Measurements from ENCODE around the gene CATSPERZ. TPM values are rescaled to one million over a fixed set of nuclear protein-coding genes. Genes with fewer than 3 reads are reported as not detected.

Gene CATSPERZ
- total RNA-seq: not detected
- long read RNA-seq: 0 reads

GRCh38 chr11:64299847-64300648, at the start of gene CATSPERZ:
TSS of gene CATSPERZ (plus strand) at chr11:64300358. CDS start at chr11:64300411, 53 bp downstream.
- Histone ChIP-seq H3K9me3 (no peaks in the 10 kb centered on the region), H3K36me3 (no peaks in the 10 kb centered on the region), H3K27ac (no peak within 1 kb of the TSS), H3K27me3 (peaks cover 0 to 33% of the 10 kb centered on the region in 2 donors), H3K4me1 (peaks cover 0 to 25% (median 9%) of the 10 kb centered on the region in 4 donors), H3K4me3 (peak within 1 kb of the TSS in 2 of 3 donors; percentile 33 to 38)
- intact Hi-C loops (cut with DNase I): no loop called here
- ATAC-seq (no peak), DNase-seq (no peak)
- TF ChIP-seq CTCF (IDR thresholded peaks at IDR 0.05) (no peak), POLR2A (IDR thresholded peaks at IDR 0.05) (no peak)
- 6% methylated on average over 17 of the region's 54 CpGs for WGBS (ENCODE audit: insufficient coverage, low coverage, low lambda C conversion rate, missing lambda C conversion rate)

- Histone ChIP-seq H3K4me3 (peak overlapping the region; percentile 29 to 87 (median 72)), H3K27me3 (no peaks in the 10 kb centered on the region), H3K4me1 (peaks cover 0 to 26% (median 12%) of the 10 kb centered on the region in 4 donors), H3K27ac (no peak overlapping the region), H3K9me3 (no peaks in the 10 kb centered on the region), H3K36me3 (no peaks in the 10 kb centered on the region)
- ATAC-seq (no peak), DNase-seq (peak in 1 of 3 donors; percentile 28)
- no CpG with 5 or more reads among the region's 13 CpGs for WGBS (ENCODE audit: insufficient coverage, low coverage, low lambda C conversion rate, missing lambda C conversion rate)
- TF ChIP-seq CTCF (IDR thresholded peaks at IDR 0.05) (no peak), POLR2A (IDR thresholded peaks at IDR 0.05) (no peak)
- intact Hi-C loops (cut with DNase I): no loop called here
Measured at GRCh38 chr11:64250415-64251015, 49.6 kb upstream of the CATSPERZ start.

- peak within 1 kb of the TSS; percentile 72 to 87 (median 85) for H3K4me3 ChIP-seq
- intact Hi-C loops (cut with DNase I): no loop called here
- ATAC-seq (peak; percentile 56 to 77 (median 62)), DNase-seq (peak in 2 of 3 donors; percentile 74 to 76)
- TF ChIP-seq POLR2A (IDR thresholded peaks at IDR 0.05) (peak; percentile 79), CTCF (IDR thresholded peaks at IDR 0.05) (peak; percentile 64 to 88 (median 76))
- H3K4me1 ChIP-seq: peaks cover 0 to 25% (median 12%) of the 10 kb centered on the region in 4 donors
- H3K36me3 ChIP-seq: no peaks in the 10 kb centered on the region
- no peaks in the 10 kb centered on the region for H3K27me3 ChIP-seq
- no peaks in the 10 kb centered on the region for H3K9me3 ChIP-seq
- peak within 1 kb of the TSS; percentile 44 to 69 (median 63) for H3K27ac ChIP-seq
- 4% methylated on average over 17 of the region's 75 CpGs for WGBS (ENCODE audit: insufficient coverage, low coverage, low lambda C conversion rate, missing lambda C conversion rate)
Measured at GRCh38 chr11:64251016-64251752, 49.0 kb upstream of the CATSPERZ start, which contains the start of gene PLCB3. TSS of gene PLCB3 (plus strand) at chr11:64251530. CDS start at chr11:64251650, 120 bp downstream.

GRCh38 chr11:64251753-64252002, 48.5 kb upstream of the CATSPERZ start:
- H3K27ac ChIP-seq: peak overlapping the region; percentile 44 to 69 (median 63)
- H3K27me3 ChIP-seq: no peaks in the 10 kb centered on the region
- ATAC-seq: no peak
- H3K36me3 ChIP-seq: peaks cover 0 to 5% (median 0%) of the 10 kb centered on the region in 4 donors
- intact Hi-C loops (cut with DNase I): no loop called here
- no peaks in the 10 kb centered on the region for H3K9me3 ChIP-seq
- 7% methylated on average over 2 of the region's 18 CpGs for WGBS (ENCODE audit: insufficient coverage, low coverage, low lambda C conversion rate, missing lambda C conversion rate)
- peak overlapping the region; percentile 72 to 87 (median 85) for H3K4me3 ChIP-seq
- DNase-seq: peak in 1 of 3 donors; percentile 44
- peaks cover 0 to 25% (median 12%) of the 10 kb centered on the region in 4 donors for H3K4me1 ChIP-seq
- no peak for TF ChIP-seq CTCF (IDR thresholded peaks at IDR 0.05)
- TF ChIP-seq POLR2A (IDR thresholded peaks at IDR 0.05): no peak

All from right lobe of liver (tissue), 6 donors.